Measurements from ENCODE around the gene HNRNPA1.

HNRNPA1 gene

DNA sequence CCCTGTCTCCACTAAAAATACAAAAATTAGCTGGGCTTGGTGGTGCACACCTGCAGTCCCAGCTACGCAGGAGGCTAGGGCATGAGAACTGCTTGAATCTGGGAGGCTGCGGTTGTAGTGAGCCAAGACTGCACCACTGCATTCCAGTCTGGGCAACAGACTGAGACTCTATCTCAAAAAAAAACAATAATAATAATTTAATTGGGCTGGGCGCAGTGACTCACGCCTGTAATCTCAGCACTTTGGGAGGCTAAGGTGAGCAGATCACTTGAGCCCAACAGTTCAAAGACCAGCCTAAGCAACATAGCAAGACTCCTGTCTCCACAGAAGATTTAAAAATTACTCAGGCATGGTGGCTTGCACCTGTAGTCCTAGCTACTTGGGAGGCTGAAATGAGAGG is 27.3 kb upstream of the HNRNPA1 start:
- H3K79me2 ChIP-seq (ENCODE audit: insufficient read depth, low read length): peaks cover 72% of the 10 kb centered on the region
- peaks cover 87% of the 10 kb centered on the region for H3K36me3 ChIP-seq (ENCODE audit: insufficient read depth, low read length)
- peaks cover 14% of the 10 kb centered on the region for H4K20me1 ChIP-seq (ENCODE audit: insufficient read depth, low read length)
- H3K9ac ChIP-seq (ENCODE audit: low read depth, low read length): no peak overlapping the region
- no peak overlapping the region for H3K4me2 ChIP-seq (ENCODE audit: insufficient read depth, low read length)
- ATAC-seq (ENCODE audit: insufficient read depth, low read depth) (no peak), DNase-seq (no peak)
- TF ChIP-seq EZH2 (IDR thresholded peaks at IDR 0.05; ENCODE audit: borderline replicate concordance, low read depth, low read length, severe bottlenecking): no peak
- TF ChIP-seq, protein P1, sequence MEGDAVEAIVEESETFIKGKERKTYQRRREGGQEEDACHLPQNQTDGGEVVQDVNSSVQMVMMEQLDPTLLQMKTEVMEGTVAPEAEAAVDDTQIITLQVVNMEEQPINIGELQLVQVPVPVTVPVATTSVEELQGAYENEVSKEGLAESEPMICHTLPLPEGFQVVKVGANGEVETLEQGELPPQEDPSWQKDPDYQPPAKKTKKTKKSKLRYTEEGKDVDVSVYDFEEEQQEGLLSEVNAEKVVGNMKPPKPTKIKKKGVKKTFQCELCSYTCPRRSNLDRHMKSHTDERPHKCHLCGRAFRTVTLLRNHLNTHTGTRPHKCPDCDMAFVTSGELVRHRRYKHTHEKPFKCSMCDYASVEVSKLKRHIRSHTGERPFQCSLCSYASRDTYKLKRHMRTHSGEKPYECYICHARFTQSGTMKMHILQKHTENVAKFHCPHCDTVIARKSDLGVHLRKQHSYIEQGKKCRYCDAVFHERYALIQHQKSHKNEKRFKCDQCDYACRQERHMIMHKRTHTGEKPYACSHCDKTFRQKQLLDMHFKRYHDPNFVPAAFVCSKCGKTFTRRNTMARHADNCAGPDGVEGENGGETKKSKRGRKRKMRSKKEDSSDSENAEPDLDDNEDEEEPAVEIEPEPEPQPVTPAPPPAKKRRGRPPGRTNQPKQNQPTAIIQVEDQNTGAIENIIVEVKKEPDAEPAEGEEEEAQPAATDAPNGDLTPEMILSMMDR (IDR thresholded peaks at IDR 0.05; ENCODE audit: borderline replicate concordance, extremely low read depth, low read length, poor library complexity, severe bottlenecking): no peak
- no peaks in the 10 kb centered on the region for H3K4me1 ChIP-seq (ENCODE audit: insufficient read depth, low read length)
- no peaks in the 10 kb centered on the region for H3K9me3 ChIP-seq (ENCODE audit: insufficient read depth, low read length, severe bottlenecking)
- no peaks in the 10 kb centered on the region for H3K27me3 ChIP-seq (ENCODE audit: insufficient read depth, low read length, poor library complexity)
- no peak overlapping the region for H3K27ac ChIP-seq (ENCODE audit: low read length)
- H2AFZ ChIP-seq (ENCODE audit: low read depth, low read length): no peak overlapping the region
- no peak overlapping the region for H3K4me3 ChIP-seq (ENCODE audit: low read depth in 1 of 2, low read length in 2 of 2)

DNA sequence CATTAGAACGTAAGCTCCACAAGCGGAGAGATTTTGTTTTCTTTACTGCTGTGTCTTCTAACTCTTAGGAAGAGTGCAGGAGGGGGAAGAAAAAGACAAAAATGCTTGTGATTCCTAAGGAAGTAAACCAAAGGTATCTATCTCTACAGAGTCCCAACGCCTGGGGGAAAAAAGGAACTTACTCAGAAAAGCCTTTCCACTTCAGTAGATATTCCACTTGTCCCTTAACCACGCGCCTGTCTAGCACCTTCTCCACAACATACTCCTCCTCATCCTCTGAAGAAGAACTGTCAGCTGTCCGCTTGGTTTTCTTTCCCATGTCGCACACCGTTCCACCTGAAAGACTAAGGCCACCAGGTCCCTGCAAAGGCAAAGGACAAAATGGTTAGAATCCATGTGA is 23.2 kb upstream of the HNRNPA1 start:
- Histone ChIP-seq H3K4me1 (ENCODE audit: insufficient read depth, low read length) (peaks cover 6% of the 10 kb centered on the region), H3K79me2 (ENCODE audit: insufficient read depth, low read length) (peaks cover 95% of the 10 kb centered on the region), H3K27me3 (ENCODE audit: insufficient read depth, low read length, poor library complexity) (no peaks in the 10 kb centered on the region), H3K9ac (ENCODE audit: low read depth, low read length) (no peak overlapping the region), H3K4me3 (ENCODE audit: low read depth in 1 of 2, low read length in 2 of 2) (no peak overlapping the region), H2AFZ (ENCODE audit: low read depth, low read length) (no peak overlapping the region), H3K9me3 (ENCODE audit: insufficient read depth, low read length, severe bottlenecking) (no peaks in the 10 kb centered on the region), H3K4me2 (ENCODE audit: insufficient read depth, low read length) (no peak overlapping the region), H4K20me1 (ENCODE audit: insufficient read depth, low read length) (peaks cover 28% of the 10 kb centered on the region), H3K36me3 (ENCODE audit: insufficient read depth, low read length) (peaks cover 66% of the 10 kb centered on the region), H3K27ac (ENCODE audit: low read length) (no peak overlapping the region)
- DNase-seq (no peak), ATAC-seq (ENCODE audit: insufficient read depth, low read depth) (no peak)
- TF ChIP-seq EZH2 (IDR thresholded peaks at IDR 0.05; ENCODE audit: borderline replicate concordance, low read depth, low read length, severe bottlenecking): no peak
- TF ChIP-seq, protein P1 (IDR thresholded peaks at IDR 0.05; ENCODE audit: borderline replicate concordance, extremely low read depth, low read length, poor library complexity, severe bottlenecking): no peak

DNA sequence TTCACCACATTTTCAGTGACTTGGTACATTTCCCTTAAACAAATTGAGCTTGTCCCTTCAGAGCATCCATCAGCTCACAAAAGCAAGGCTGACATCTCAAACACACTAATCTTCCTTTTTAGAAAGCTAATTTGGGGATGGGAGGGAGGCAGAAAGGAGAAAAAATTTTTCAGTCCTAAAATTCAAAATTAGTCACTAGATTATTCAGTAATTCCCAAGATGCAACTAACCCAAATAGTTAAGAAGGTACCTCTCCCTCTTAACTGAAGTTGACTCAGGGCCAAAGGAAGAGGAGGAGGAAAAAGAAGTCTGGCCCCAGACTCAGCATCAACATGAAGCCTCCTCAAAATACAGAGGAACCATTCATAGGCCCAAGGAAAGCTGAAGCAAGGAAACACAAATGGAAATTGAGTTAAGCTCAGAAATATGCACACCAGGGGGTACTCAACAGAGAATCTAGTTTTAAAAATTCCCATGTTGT is 22.3 kb upstream of the HNRNPA1 start:
- no peak overlapping the region for H3K4me3 ChIP-seq (ENCODE audit: low read depth in 1 of 2, low read length in 2 of 2)
- H3K79me2 ChIP-seq (ENCODE audit: insufficient read depth, low read length): peaks cover 96% of the 10 kb centered on the region
- no peak for DNase-seq
- TF ChIP-seq, protein P1 (IDR thresholded peaks at IDR 0.05; ENCODE audit: borderline replicate concordance, extremely low read depth, low read length, poor library complexity, severe bottlenecking): no peak
- no peak for TF ChIP-seq EZH2 (IDR thresholded peaks at IDR 0.05; ENCODE audit: borderline replicate concordance, low read depth, low read length, severe bottlenecking)
- H2AFZ ChIP-seq (ENCODE audit: low read depth, low read length): no peak overlapping the region
- no peak overlapping the region for H3K4me2 ChIP-seq (ENCODE audit: insufficient read depth, low read length)
- H3K4me1 ChIP-seq (ENCODE audit: insufficient read depth, low read length): peaks cover 6% of the 10 kb centered on the region
- ATAC-seq (ENCODE audit: insufficient read depth, low read depth): no peak
- H3K9me3 ChIP-seq (ENCODE audit: insufficient read depth, low read length, severe bottlenecking): no peaks in the 10 kb centered on the region
- peaks cover 35% of the 10 kb centered on the region for H4K20me1 ChIP-seq (ENCODE audit: insufficient read depth, low read length)
- H3K27me3 ChIP-seq (ENCODE audit: insufficient read depth, low read length, poor library complexity): no peaks in the 10 kb centered on the region
- peaks cover 62% of the 10 kb centered on the region for H3K36me3 ChIP-seq (ENCODE audit: insufficient read depth, low read length)
- no peak overlapping the region for H3K27ac ChIP-seq (ENCODE audit: low read length)
- H3K9ac ChIP-seq (ENCODE audit: low read depth, low read length): no peak overlapping the region
